H7 (cell line): Measurements from ENCODE around the gene SUFU. TPM values are rescaled to one million over a fixed set of nuclear protein-coding genes. Genes with fewer than 3 reads are reported as not detected.
A peak's percentile ranks its signal among the peaks of the same experiment; 100 is the strongest.

ENCODE experiments used
- DNase-seq: peaks from one replicate; pipeline ENCODE4 v3.0.0; 2012
- H3K27me3 ChIP-seq: 2 replicates; pipeline ENCODE4 v1.6.0; 2011; ENCODE audit warnings: mild to moderate bottlenecking, low read length; ENCODE audit not compliant: control insufficient read depth, insufficient read depth
- H3K36me3 ChIP-seq: replicated peaks from 2 replicates; pipeline ENCODE4 v1.5.1; 2011; ENCODE audit warnings: low read length; ENCODE audit not compliant: control insufficient read depth, insufficient read depth
- H3K4me3 ChIP-seq: 2 replicates; pipeline ENCODE4 v1.5.1; 2011; ENCODE audit warnings: low read depth, mild to moderate bottlenecking, control low read depth, low read length, moderate library complexity; ENCODE audit not compliant: insufficient read depth
- total RNA-seq: library from RNA; depleted of rRNA; stranded (reverse); fragments of >200 nt; shearing (Covaris generic); gene quantifications from 2 replicates; pipeline ENCODE4 v1.2.3, GENCODE V29; 2014

SUFU gene
- total RNA-seq, 1 experiment from 2014 or later, result 3.5 TPM

GRCh38 chr10:102597131-102597991 lies 93.6 kb downstream of the SUFU start:
- H3K4me3 ChIP-seq, result no peak overlapping the region
- H3K27me3 ChIP-seq, result no peaks in the 10 kb centered on the region
- peaks cover 2% of the 10 kb centered on the region for H3K36me3 ChIP-seq
- peak; percentile 10 for DNase-seq

- H3K27me3 ChIP-seq, result no peaks in the 10 kb centered on the region
- peaks cover 2% of the 10 kb centered on the region for H3K36me3 ChIP-seq
- H3K4me3 ChIP-seq, result no peak overlapping the region
- no peak for DNase-seq
These were observed 94.5 kb downstream of the SUFU start for GRCh38 chr10:102598243-102598642.

GRCh38 chr10:102599565-102600327 lies 96.0 kb downstream of the SUFU start:
- H3K4me3 ChIP-seq, result no peak overlapping the region
- H3K36me3 ChIP-seq, result peaks cover 2% of the 10 kb centered on the region
- no peak for DNase-seq
- H3K27me3 ChIP-seq, result no peaks in the 10 kb centered on the region

GRCh38 chr10:102600816-102601215 lies 97.0 kb downstream of the SUFU start:
- no peak overlapping the region for H3K4me3 ChIP-seq
- no peak for DNase-seq
- peaks cover 2% of the 10 kb centered on the region for H3K36me3 ChIP-seq

DNA sequence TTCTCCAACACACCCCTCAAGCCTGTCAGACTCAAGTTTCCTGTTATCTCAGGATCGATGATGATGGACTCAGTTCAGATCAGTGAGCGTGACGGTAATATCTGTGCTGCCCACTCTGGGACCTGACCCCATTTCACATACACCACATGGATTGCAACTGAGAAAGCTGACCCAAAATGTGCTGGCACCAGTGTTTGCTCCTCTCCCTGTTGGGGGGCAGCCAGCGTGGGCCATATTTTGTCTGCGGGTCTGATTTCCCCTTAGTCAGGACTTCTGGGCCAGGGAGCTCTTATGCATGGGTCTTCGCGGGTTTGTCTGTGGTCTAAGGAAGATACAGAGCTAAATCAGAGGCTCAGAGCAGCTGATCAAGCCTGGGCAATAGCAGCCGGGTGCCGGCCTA lies 97.9 kb downstream of the SUFU start:
- peaks cover 2% of the 10 kb centered on the region for H3K36me3 ChIP-seq
- DNase-seq, result no peak
- no peaks in the 10 kb centered on the region for H3K27me3 ChIP-seq

More at GRCh38 chr10:102600816-102601215, 97.0 kb downstream of the SUFU start:
- H3K27me3 ChIP-seq, result no peaks in the 10 kb centered on the region

GRCh38 chr10:102602272-102603045 lies 98.7 kb downstream of the SUFU start:
- no peak for DNase-seq
- H3K36me3 ChIP-seq, result peaks cover 2% of the 10 kb centered on the region
- no peak overlapping the region for H3K4me3 ChIP-seq
- no peaks in the 10 kb centered on the region for H3K27me3 ChIP-seq

More for the DNA sequence above, 97.9 kb downstream of the SUFU start:
- no peak overlapping the region for H3K4me3 ChIP-seq

DNA sequence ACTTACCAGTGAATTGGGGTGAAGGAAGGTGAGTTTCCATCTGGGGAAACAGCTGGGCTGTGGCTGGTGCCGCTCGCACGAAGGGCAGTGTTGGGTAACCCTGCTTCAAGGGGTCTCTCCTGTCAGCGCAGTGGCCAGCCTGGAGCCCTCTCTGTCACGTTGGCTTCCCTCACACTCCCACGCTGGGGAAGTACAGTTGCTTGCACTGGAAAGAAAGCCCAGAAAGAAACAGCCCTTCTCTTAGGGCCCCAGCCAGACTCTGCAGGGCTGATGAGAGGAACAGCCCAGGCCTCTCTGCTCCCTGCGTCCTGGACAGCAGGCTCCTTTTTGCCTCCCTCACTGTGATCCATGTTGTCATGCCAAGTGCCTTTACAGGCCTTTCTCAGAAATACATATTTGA lies 100.2 kb downstream of the SUFU start:
- no peak for DNase-seq

DNA sequence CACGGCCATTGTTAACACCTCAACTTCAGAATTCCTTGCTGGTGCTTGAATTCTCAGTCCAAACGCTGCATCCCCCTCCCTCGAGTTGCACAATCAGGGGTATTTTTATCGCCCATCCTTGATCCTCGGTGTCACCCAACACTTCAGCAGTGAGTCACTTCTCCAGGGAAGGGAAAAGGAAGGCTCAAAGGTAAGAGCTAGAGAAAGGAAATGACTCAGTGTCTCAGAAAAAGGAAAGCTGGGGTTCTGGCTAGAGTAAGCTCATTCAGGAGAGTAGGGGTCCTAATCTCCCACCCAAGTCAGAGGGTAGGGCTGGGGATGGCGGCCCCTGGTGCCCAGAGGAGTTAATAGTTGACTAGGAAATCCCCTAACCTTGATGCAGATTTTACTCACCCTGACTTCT lies 100.7 kb downstream of the SUFU start:
- no peak for DNase-seq
- H3K4me3 ChIP-seq, result no peak overlapping the region
- H3K27me3 ChIP-seq, result no peaks in the 10 kb centered on the region
- H3K36me3 ChIP-seq, result no peaks in the 10 kb centered on the region

More for the DNA sequence above, 100.2 kb downstream of the SUFU start:
- Histone ChIP-seq H3K27me3 (no peaks in the 10 kb centered on the region), H3K4me3 (no peak overlapping the region), H3K36me3 (no peaks in the 10 kb centered on the region)

GRCh38 chr10:102605712-102606111 lies 101.9 kb downstream of the SUFU start:
- H3K27me3 ChIP-seq, result no peaks in the 10 kb centered on the region
- no peaks in the 10 kb centered on the region for H3K36me3 ChIP-seq
- no peak for DNase-seq

GRCh38 chr10:102608487-102608886 lies 104.7 kb downstream of the SUFU start:
- Histone ChIP-seq H3K4me3 (no peak overlapping the region), H3K27me3 (no peaks in the 10 kb centered on the region), H3K36me3 (no peaks in the 10 kb centered on the region)
- DNase-seq, result peak; percentile 69

More at GRCh38 chr10:102605712-102606111, 101.9 kb downstream of the SUFU start:
- H3K4me3 ChIP-seq, result no peak overlapping the region

GRCh38 chr10:102610441-102610887 lies 106.7 kb downstream of the SUFU start:
- no peak for DNase-seq
- no peaks in the 10 kb centered on the region for H3K36me3 ChIP-seq
- H3K27me3 ChIP-seq, result no peaks in the 10 kb centered on the region
- no peak overlapping the region for H3K4me3 ChIP-seq

GRCh38 chr10:102611514-102612087 lies 107.8 kb downstream of the SUFU start:
- no peak for DNase-seq
- Histone ChIP-seq H3K4me3 (no peak overlapping the region), H3K36me3 (no peaks in the 10 kb centered on the region; the same call in 1 of the 2 replicates), H3K27me3 (no peaks in the 10 kb centered on the region)

DNA sequence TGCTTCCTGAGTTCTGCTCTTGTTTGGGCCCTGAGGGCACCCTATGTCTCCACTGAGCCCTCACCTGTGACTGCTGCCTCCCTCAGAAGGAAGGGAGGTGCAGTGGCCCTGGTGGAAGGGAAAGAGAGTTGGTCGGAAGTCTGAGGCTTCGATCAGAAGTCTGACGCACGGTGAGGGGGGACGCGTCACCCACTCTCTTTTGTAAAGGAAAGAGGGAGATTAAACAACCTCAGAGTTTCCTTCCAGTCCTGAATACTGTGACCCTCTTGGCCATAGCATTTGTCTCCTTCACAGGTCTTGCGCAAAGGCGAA lies 109.1 kb downstream of the SUFU start:
- no peaks in the 10 kb centered on the region for H3K27me3 ChIP-seq
- DNase-seq, result no peak
- no peak overlapping the region for H3K4me3 ChIP-seq
- no peaks in the 10 kb centered on the region; the same call in 1 of the 2 replicates for H3K36me3 ChIP-seq

- no peak for DNase-seq
These were observed 109.5 kb downstream of the SUFU start for GRCh38 chr10:102613286-102613685.

More at GRCh38 chr10:102613286-102613685, 109.5 kb downstream of the SUFU start:
- Histone ChIP-seq H3K36me3 (no peaks in the 10 kb centered on the region; the same call in 1 of the 2 replicates), H3K27me3 (no peaks in the 10 kb centered on the region), H3K4me3 (no peak overlapping the region)
